CD4-positive, alpha-beta T cell treated with Interferon alpha-2 for 1 hour (primary cell): ENCODE data around the gene ZFYVE27.

Experiments
- DNase-seq, 2 donors: peaks; one replicate each; pipeline ENCODE4 v3.0.0-alpha.2; 2020 to 2022

ZFYVE27 gene

GRCh38 chr10:97795886-97796285, 59.0 kb downstream of the ZFYVE27 start:
- no peak for DNase-seq

- peak; percentile 57 to 84 for DNase-seq
These were observed 59.7 kb downstream of the ZFYVE27 start for GRCh38 chr10:97796651-97797050.

- DNase-seq, result no peak
These were observed 62.2 kb downstream of the ZFYVE27 start for GRCh38 chr10:97798958-97799610.

GRCh38 chr10:97800474-97800873, 63.5 kb downstream of the ZFYVE27 start:
- no peak for DNase-seq

GRCh38 chr10:97801422-97801821, 64.5 kb downstream of the ZFYVE27 start:
- DNase-seq, result no peak

GRCh38 chr10:97805096-97805884, 68.4 kb downstream of the ZFYVE27 start:
- no peak for DNase-seq

GRCh38 chr10:97805949-97806348, 69.0 kb downstream of the ZFYVE27 start:
- DNase-seq, result no peak

- DNase-seq, result no peak
These were observed 73.5 kb downstream of the ZFYVE27 start for GRCh38 chr10:97810446-97810845.
